Breast epithelium (tissue), 3 donors: ENCODE results near the gene DOCK3.

Source experiments
- CTCF ChIP-seq, 3 donors: fragments of 450-650 bp; IDR thresholded peaks; one replicate each; pipeline ENCODE4 v1.5.1; 2016 to 2017; ENCODE audit warnings: antibody characterized with exemption in 3 of 3, mild to moderate bottlenecking in 3 of 3, moderate library complexity in 3 of 3
- POLR2A ChIP-seq: fragments of 450-650 bp; IDR thresholded peaks from one replicate; pipeline ENCODE4 v1.6.1; 2016; ENCODE audit warnings: antibody characterized with exemption, mild to moderate bottlenecking, moderate library complexity
- POLR2AphosphoS5 ChIP-seq, 3 donors: sonication (generic); formaldehyde crosslinking; IDR thresholded peaks; one replicate each; pipeline ENCODE4 v1.6.1; 2017; ENCODE audit warnings: antibody characterized with exemption in 3 of 3

- TF ChIP-seq CTCF (IDR thresholded peaks at IDR 0.05) (no peak), POLR2A (no peak), POLR2AphosphoS5 (IDR thresholded peaks at IDR 0.05) (no peak)
Measured at GRCh38 chr3:51279448-51279847, 604.7 kb downstream of the DOCK3 start.
